ENCODE measurements around the gene BLOC1S3.

- TF ChIP-seq CTCF (conservative IDR thresholded peaks at IDR 0.05): no peak
- TF ChIP-seq EZH2 (IDR thresholded peaks at IDR 0.05; ENCODE audit: low read depth): no peak
These were observed 11.8 kb upstream of the BLOC1S3 start for GRCh38 chr19:45166723-45167252.
